GM21825 (cell line): ENCODE results near the gene NSUN5.
"Not testable (repeated sequence)": the region's sequence is repeated elsewhere in the genome, so short reads cannot be mapped to it uniquely, and the experiment has no call there.

Experiments used
- ATAC-seq: cut with Tn5 transposase; IDR thresholded peaks from one replicate; pipeline ENCODE4 v1.9.1; 2021; ENCODE audit warnings: mild to moderate bottlenecking, moderate library complexity; ENCODE audit not compliant: unreplicated experiment

NSUN5 gene

DNA sequence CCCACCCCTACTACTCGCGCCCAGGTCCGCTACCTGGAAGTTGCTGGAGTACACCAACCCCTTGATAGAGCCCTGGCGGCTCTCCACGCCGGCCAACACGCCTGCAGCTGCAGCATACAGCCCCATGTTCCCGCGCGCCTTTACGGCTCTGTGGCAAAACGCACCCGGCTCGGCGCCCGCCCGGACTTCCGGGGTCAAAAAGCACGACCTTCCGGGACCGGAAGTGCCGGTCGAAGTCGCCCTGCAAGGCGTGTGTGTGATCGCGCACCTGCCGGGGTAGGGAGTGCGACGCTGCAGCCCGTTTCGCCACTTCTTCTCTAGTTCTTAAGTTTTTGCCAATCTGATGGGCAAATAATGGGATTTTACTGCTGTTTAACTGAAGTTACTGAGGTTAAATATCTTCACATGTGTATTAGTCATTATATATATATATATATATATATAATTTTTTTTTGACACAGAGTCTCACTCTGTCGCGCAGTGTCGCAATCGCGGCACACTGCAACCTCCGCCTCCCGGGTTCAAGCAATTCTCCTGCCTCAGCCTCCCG is at the start of gene NSUN5:
Gene NSUN5 (minus strand): TSS at position 162 of the 550 bp plus-strand sequence. CDS start 36 bp downstream, at position 126.
- peak; percentile 87 for ATAC-seq

GRCh38 chr7:73356159-73356558 is 47.5 kb upstream of the NSUN5 start:
- ATAC-seq = no peak

DNA sequence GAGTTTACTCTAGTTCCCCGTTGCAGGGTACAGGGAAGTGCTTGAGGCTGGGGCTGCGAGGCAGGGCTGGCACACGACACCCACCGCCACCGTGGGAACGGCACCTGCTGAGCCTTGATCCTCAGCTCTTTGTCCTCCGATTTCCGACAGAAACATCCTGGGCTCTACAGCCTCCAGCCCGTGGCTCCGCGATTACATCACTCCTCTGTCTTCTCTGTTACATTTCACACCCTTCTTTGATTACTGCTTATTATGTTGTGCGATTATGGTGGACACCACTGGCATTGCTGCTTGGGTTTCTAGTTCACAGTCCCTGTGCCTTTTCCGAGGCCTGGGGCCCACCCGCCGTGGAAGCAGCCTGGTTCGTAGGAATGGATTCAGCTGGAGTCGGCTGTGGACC is 46.2 kb upstream of the NSUN5 start:
- no peak for ATAC-seq

GRCh38 chr7:73354196-73354595 is 45.6 kb upstream of the NSUN5 start:
- no peak for ATAC-seq

- no peak for ATAC-seq
Measured at GRCh38 chr7:73353243-73353642, 44.6 kb upstream of the NSUN5 start.

GRCh38 chr7:73352784-73353183 is 44.2 kb upstream of the NSUN5 start:
- ATAC-seq = no peak

DNA sequence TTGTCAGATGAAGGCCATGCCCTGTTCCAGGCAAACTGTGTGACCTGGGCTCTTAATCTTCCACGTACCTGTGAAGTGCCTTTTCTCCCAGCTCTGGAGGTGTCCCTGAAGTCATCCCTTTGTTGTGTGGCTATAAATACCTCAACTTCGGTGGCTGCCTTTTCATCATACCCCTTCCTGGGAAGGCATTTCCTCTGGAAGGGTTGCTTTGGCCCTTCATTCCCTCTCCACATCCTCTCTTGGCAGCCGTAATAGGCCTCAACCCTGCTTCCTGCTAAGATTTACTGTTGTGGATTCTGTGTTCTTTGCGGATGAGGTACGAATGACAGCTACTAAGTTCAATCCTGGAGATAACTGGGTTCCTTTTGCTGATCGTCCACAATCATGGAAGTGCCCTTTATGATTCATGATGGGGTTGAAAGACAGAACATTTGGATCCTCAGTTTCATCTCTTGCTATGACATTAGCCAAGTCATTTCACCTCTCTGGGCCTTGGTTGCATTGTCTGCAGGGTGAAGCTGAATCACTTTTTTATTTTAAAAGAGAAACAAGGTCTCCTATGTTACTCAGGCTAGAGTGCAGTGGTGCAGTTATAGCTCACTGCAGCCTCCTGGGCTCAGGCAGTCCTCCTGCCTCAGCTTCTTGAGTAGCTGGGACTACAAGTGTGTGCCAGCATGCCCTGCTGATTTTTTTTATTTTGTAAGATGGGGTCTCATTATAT is 43.0 kb upstream of the NSUN5 start:
- ATAC-seq = no peak

DNA sequence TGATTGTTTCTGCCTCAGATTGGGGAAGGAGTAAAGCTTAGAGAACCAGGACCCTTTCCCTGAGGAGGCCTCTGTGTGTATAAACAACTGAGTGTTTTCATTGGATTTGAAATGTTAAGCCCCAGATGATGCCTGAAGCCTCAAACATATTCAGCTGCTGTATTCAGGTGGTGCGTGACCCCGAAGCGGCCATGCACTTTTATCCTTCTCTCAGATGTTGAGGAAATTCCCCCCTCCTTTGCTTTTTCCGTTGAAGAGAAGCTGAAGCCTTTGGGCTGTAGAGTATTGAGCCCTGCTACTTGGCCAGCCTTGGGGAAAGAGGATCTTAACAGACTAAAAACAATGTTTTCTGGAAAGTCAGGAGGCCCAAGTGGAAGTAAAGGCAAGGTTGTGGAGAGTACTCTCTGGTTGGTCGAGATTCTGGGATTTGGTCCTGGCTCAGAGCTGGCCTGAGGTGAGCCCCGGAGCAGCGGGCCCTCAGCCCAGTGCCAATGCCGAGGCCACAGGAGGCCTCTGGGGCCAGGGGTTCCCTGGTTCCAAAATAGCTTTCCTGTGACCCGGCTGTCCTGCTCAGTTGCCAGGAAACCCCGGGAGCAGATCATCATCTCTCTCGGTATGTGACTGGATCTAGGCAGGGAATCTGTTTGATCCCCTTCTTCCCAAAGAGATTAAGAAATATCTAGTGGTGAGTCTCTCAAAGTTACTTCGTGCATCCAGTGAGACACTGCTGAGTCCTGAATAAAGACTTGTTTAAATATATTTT is 41.9 kb upstream of the NSUN5 start:
- ATAC-seq = no peak

- ATAC-seq = no peak
Measured at GRCh38 chr7:73349763-73350162, 41.1 kb upstream of the NSUN5 start.

DNA sequence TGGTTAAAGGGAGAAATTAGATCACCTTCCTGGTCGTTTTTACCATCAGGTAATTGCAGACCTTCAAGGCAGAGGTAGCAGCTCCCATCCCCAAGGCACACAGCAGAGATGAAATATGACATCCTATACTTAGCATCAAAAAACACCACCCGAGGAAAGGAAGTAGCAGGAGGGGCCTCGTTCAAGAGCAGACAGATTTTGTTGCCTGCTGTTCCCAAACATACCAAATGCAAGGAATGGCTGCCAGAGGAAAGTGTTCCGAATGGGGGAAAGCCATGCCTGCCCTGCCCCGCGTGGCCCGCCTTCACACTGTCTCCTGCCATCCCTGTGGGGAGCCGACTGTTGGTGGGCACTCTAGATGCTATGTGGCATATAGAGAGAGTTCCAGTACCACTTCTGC is 37.3 kb upstream of the NSUN5 start:
- no peak for ATAC-seq

DNA sequence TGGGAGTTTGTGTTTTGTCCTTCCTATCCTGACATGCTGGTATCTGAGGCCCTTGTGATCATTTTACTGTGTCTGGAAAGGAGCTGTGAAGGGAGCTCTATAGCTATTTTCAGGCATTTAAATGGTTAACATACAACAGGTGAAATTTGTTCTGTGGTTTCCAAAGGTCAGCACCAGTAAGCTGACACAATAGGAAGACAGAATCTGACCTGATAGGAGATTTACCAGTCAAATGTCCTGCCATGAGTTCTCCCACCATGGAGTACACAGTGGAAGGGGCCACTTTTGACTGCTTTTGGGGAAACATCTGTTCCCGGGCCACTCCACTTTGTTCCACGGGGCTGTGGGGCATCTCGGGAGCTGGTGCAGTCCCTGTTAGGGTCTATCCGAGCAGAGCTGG is 36.9 kb upstream of the NSUN5 start:
- no peak for ATAC-seq

GRCh38 chr7:73343671-73344380 is 35.2 kb upstream of the NSUN5 start:
- ATAC-seq = no peak

DNA sequence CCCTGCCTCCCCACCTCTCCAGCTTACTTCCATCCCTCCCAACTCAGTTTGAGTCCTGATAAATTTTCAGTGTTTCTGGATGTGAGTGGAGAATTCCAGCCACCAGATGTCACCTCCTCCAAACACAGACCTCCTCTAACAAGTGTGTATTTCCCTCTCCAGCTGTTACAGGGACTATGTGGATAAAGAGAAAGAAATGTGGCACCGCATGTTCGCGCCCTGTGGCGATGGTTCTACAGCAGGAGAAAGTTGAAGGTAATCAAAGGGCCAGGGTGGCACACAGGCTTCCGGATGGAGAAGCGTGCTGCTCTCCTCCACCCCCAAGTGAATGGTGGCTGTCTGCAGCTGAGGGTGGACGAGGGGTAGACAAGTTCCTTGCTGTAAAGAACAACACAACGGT is 34.0 kb upstream of the NSUN5 start:
- ATAC-seq = no peak

GRCh38 chr7:73341877-73342276 is 33.3 kb upstream of the NSUN5 start:
- ATAC-seq = no peak

- no peak for ATAC-seq
Measured at GRCh38 chr7:73340514-73340913, 31.9 kb upstream of the NSUN5 start.

- ATAC-seq = no peak
Measured at GRCh38 chr7:73338321-73338720, 29.7 kb upstream of the NSUN5 start.

DNA sequence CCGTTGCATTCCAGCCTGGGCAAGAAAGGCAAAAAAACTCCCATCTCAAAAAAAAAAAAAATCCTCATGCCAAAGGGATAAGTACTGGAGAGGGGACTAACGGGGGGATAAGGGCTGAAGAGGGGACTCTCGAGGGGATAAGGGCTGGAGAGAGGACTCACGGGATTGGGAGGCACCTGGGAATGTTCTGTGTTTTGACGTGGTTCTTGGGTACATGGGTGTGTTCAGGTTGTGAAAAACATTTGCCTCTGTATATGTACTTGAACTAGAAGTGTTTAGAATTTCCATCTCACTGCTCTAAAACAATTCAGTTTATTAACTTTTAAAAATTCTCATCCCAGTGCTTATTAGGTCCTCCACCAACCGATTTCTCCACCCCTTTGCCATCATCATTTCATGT is 23.8 kb upstream of the NSUN5 start:
- ATAC-seq = no peak

GRCh38 chr7:73330772-73331171 is 22.1 kb upstream of the NSUN5 start:
- ATAC-seq = no peak

GRCh38 chr7:73329861-73330581 is 21.4 kb upstream of the NSUN5 start:
- no peak for ATAC-seq

- no peak for ATAC-seq
Measured at GRCh38 chr7:73328696-73329095, 20.1 kb upstream of the NSUN5 start.

- ATAC-seq = not testable (repeated sequence)
Measured at GRCh38 chr7:73327922-73328321, 19.3 kb upstream of the NSUN5 start, which contains the start of the genes FKBP6 and TRIM50. FKBP6 (plus strand) TSS chr7:73328161; CDS start chr7:73328429, 268 bp downstream. TRIM50 (minus strand) TSS chr7:73328082; CDS start chr7:73324787, 3,295 bp downstream.
